ENCODE measurements around the gene LAMA5.

The LAMA5 gene

GRCh38 chr20:62405108-62405980, 38.2 kb upstream of the LAMA5 start:
- peak; percentile 93 for DNase-seq (ENCODE audit: insufficient read length, low spot score)

DNA sequence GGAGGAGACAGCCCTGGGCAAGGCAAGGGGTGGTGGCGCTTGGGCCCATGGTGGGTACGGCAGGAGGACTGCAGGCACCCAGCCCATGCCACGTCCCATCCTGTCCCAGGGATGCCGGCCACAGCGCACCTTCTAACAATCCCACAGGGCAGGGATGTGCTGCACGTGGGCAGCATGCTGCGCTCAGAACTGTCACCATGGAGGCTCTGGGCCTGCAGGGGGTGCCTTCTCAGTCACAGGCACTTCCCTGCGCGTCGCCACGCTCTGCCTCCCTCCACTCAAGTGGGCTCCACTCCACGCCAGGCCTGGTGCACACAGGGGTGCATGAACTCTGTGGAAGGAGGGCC, 37.6 kb upstream of the LAMA5 start:
- FAIRE-seq, result no peak
- DNase-seq (ENCODE audit: insufficient read length, low spot score), result no peak

More at GRCh38 chr20:62405108-62405980, 38.2 kb upstream of the LAMA5 start:
- peak; percentile 99 for FAIRE-seq

GRCh38 chr20:62404112-62404665, 37.1 kb upstream of the LAMA5 start:
- no peak for FAIRE-seq
- no peak for DNase-seq (ENCODE audit: insufficient read length, low spot score)

GRCh38 chr20:62403331-62403730, 36.2 kb upstream of the LAMA5 start:
- no peak for FAIRE-seq
- DNase-seq (ENCODE audit: insufficient read length, low spot score), result no peak

DNA sequence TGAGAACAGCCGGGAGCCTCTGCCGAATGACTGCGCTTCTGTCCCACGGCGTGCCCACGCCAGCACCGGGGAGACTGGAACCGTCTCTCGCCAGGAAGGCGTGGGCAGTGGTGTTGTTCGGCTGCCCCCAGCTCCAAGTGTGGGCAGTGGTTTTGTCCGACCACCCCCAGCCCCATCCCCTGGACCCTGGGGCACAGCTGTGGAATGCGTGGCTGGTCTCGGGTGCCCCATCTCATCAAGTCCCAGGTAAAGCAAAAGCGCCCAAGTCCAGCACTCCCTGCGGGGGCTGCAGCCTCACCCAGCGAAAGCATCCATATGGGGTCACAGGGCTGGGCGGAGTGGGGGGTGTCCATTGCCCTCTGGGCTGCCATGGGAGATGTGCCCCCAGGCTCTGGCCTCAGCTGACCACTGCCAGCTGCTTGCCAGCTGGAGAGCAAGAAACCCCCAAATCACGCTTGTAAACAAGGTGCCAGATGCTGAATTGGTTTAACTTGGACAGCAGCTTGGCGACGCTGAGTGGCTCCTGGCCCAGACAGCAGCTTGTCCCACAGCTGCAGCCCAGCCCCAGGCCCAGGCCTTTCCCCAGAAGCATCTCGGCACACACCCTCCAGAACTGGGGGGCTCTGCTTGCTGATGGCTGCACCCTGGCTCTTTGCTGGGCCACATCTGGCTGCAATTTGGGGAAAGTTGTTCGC, 35.5 kb upstream of the LAMA5 start:
- FAIRE-seq (no peak), DNase-seq (ENCODE audit: insufficient read length, low spot score) (no peak)

DNA sequence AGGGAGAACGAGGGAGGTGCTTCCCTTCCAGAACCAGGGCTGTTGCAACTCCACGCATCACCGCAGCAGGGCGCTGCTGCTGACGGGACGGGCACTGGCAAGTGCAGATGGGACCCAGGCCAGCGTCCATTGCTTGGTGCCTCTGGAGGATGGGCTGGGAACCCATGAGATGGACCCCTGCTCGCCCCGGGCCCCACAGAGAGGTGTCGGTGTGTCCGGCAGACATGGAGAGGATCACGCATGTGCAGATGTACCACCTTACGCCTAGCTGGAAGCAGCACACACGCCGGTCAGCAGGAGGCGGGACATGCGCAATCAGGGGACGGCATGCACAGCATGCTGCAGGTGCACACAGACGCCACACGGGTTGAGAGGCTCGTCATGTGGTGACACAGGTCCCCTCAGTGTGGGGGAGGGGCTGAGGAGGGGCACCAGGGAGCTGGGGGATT, 34.2 kb upstream of the LAMA5 start:
- no peak for DNase-seq (ENCODE audit: insufficient read length, low spot score)
- peak; percentile 98 for FAIRE-seq

GRCh38 chr20:62400541-62400940, 33.4 kb upstream of the LAMA5 start:
- DNase-seq (ENCODE audit: insufficient read length, low spot score), result no peak
- no peak for FAIRE-seq

GRCh38 chr20:62400021-62400420, 32.9 kb upstream of the LAMA5 start:
- FAIRE-seq (peak; percentile 68), DNase-seq (ENCODE audit: insufficient read length, low spot score) (no peak)

GRCh38 chr20:62398120-62398821, 31.2 kb upstream of the LAMA5 start:
- DNase-seq (ENCODE audit: insufficient read length, low spot score) (no peak), FAIRE-seq (no peak)

DNA sequence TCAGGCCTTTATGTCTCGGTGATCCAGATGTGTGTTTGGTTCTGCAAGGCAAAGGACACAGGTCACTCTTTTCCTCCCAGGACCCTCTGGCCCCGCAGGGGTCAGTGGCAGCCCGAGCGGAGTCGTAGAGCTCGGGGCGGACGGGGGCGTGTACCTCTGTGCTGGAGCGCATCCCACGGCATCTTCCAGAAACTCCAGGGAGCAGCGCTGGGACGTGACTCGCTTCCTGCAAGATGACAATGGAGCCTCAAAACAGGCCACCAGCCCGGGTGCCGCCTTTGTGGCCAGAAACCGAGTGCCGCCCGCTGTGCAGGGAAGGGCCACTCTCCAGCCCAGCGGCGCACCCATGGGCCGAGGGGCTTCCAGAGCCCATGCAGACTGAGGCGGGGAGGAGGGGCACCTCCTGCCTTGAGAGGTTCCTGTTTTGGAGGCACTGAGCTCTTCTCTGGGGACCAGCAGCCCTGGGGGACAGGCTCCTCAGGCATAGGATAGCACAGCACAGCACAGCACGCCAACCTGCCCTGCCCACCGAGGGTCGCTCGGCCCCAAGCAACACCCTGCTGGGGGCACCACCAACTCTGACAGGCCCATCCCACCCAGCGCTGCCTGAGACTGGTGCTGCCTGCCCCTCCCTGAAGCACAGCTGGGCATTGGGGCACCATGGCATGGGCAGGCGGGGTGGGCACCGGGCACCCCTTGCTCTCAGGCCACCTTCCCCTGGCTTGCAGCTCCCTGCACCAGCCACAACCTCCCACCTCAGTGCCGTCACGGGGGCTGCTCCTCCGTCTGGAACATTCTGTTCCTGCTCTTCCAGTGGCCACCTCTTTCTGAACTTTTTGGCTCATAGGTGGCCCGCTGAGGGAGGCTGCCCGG, 29.5 kb upstream of the LAMA5 start:
- FAIRE-seq (peak; percentile 79), DNase-seq (ENCODE audit: insufficient read length, low spot score) (no peak)

DNA sequence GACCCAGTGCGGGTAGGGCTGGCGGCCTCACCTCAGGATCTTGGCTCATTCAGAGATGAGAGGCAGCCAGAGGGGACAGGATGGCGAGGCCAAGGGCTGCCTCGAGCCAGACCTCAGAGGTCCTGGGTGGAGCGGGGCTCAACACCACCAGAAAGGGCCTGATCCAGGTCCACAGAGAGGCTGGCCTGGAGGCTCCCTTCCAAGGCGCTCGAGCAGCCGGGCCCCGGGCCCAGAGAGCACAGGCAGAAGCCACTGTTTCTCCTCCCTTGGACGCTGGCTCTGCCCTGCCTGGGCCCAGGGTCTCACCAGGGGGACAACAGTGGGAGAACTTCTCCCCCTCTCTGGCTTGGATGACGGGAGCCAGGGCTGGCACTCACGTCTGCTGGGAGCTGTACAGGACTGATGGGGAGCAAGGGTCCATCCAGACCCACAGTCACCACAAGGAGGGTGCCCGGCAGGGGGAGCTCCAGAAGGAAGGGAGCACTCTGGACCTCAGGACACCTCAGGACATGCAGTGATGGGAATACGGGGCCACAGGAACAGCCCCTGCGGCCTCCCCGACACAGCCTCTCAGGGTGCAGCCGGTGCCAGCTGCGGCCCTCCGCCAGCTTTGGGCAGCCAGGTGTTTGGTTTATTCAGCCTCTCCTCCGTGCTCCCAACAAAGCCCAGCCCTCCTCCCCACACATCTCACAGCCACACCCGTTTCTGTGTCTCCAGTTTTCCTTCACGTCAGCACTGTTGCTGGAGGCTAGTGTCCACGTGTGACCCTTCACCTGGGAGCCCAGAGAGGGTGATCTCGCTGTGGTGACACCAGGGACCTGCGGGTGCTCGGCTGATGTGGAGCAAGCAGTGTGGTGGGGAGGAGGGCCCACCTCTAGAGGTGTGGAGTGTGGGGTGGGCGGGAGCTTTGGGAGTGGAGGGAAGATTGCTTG, 28.5 kb upstream of the LAMA5 start:
- peak; percentile 92 for FAIRE-seq
- DNase-seq (ENCODE audit: insufficient read length, low spot score), result no peak

GRCh38 chr20:62394248-62395245, 27.4 kb upstream of the LAMA5 start:
- FAIRE-seq (peak; percentile 81), DNase-seq (ENCODE audit: insufficient read length, low spot score) (no peak)

- DNase-seq (ENCODE audit: insufficient read length, low spot score) (no peak), FAIRE-seq (peak; percentile 80)
Measured at GRCh38 chr20:62393830-62394229, 26.7 kb upstream of the LAMA5 start.

- no peak for DNase-seq (ENCODE audit: insufficient read length, low spot score)
- FAIRE-seq, result no peak
Measured at GRCh38 chr20:62393335-62393665, 26.2 kb upstream of the LAMA5 start.

- FAIRE-seq (peak; percentile 49), DNase-seq (ENCODE audit: insufficient read length, low spot score) (no peak)
Measured at GRCh38 chr20:62392621-62393334, 25.7 kb upstream of the LAMA5 start.

DNA sequence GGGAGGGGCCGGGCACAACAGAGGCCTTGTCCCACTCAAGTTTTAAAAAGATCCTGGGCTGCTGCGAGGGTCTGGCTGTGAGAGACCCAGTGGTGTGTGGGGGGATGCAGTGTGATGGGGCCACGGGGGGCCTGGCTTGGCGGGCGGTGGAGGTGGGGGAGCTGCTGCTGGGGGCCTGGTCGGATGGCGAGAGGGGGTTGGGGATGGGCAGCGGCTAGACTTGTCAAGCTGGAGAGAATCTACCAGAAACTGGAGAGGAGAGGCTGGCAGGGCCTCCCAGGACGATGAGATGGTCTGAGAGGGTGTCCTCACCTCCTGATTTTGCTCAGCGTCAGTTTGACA, 24.9 kb upstream of the LAMA5 start:
- FAIRE-seq, result no peak
- DNase-seq (ENCODE audit: insufficient read length, low spot score), result no peak
